NCI-H2107 treated with DMSO at 0.1 percent for 48 hours (cell line): ENCODE data around the gene STX19.
"Not testable (repeated sequence)": the region's sequence is repeated elsewhere in the genome, so short reads cannot be mapped to it uniquely, and the experiment has no call there.

ENCODE experiments used
- DNase-seq: peaks from one replicate; lab custom pipeline; 2025; ENCODE audit not compliant: unreplicated experiment; lab: John Stamatoyannopoulos, UW

The STX19 gene

DNA sequence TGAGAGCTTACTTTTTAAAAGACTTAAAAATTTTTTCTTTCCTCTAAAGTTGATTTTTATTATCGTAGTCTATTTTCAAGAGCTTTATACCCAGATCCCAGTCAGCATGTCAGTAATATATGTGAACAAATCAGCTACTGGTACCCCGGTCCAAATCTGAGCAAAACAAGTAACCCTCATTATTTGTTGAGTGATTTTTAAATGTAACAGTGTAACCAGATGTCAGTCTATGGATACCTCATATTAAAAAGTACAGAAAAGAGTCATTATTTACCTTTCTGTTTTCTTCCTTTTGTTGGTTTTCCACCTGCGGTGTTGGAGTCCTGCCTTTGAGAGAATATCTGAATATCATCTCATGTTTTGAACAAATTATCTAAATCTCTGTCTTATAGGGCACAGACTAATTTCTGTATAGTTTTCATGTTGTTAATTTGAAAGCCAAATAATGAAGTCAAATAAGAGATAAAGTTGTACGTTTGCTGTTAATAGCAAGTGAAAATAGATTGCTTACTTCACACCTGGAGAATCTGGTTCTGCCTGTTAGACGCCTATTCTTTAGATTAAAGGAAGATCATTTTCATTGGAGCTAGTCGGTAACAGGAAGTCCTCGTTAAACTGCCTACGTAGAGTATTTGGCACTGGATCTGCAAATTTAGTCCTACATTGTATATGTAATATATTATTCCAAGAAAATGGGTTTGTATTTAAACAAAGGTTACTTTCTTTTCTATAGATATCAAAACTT, at the start of gene STX19:
Gene STX19, minus strand, starts transcription at position 505 of the 745 bp plus-strand sequence. CDS start 13,328 bp downstream, outside the sequence.
- DNase-seq, result no peak

DNA sequence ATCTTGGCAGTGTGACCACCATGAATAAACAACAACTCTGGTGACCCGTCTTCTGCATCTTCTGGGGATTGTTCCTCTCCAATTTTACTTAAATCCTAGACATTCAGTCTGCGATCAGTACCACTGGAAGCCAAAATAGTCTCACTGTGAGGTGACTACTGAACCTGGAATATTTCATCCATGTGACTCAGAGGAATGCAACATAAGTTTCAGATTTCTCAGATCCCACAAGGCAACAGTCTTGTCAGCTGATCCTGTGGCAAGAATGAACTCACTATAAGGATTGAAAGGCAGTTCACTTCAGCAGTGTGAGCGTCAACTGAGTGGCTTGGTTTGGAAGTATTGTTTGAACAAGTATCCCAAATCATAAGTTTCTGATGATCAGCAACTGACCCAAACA, 47.7 kb upstream of the STX19 start:
- no peak for DNase-seq

DNA sequence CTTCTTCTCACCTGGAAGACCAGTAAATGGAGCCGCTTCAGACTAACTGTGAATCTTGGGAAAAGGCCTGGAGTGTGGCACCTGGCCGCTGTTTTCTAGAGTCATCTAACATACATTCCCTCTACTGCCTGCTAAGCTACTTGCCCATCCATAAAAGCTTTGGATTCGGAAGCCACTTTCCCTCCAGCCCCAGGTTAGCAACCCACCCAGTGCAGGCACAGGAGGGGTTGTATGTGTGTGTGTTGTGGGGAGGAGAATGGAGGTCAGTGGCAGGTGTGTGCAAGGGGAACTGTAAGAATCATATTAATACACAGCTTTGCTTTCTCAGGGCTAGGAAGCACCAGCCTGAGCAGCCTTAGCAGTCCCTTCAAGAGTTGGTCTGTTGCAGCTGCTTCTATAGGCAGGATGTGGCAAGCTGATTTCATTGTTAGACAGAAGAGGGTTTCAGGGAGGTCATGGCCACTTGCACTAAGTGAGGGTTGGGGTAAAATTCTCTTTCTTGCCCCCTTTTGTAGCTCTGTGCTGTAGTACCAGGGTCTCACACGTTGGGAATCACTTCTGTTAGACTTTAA, 43.4 kb upstream of the STX19 start:
- DNase-seq, result no peak

- DNase-seq, result no peak
Measured at GRCh38 chr3:94070341-94070911, 42.0 kb upstream of the STX19 start.

DNA sequence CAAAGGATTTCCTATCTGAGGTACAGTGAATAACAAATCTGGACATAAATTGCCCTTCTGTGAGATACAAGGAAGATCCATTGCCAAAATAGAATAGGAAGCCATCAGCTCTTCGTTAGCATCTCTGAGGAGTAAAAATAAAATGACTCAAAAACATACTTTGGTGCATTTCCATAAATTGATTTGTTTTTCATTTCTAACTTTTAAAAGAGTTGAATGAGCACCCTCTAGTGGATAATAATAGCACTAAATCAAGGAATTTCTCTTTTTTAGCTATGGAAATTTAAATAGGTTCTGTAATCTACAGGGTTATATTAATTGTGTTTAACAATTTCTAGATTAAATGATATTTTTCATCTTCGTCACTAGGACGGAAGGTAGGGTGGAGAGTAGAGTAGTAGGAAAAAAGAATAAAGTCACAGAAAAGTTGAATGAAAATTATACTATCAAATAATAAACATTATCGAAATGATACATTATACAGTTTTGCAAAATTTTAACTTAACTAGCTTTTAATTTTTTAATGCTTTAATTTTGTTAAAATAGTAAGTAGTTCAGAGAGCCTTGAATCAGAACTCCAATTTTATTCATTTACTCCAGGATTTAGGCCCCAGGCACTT, 40.9 kb upstream of the STX19 start:
- peak; percentile 32 for DNase-seq

DNA sequence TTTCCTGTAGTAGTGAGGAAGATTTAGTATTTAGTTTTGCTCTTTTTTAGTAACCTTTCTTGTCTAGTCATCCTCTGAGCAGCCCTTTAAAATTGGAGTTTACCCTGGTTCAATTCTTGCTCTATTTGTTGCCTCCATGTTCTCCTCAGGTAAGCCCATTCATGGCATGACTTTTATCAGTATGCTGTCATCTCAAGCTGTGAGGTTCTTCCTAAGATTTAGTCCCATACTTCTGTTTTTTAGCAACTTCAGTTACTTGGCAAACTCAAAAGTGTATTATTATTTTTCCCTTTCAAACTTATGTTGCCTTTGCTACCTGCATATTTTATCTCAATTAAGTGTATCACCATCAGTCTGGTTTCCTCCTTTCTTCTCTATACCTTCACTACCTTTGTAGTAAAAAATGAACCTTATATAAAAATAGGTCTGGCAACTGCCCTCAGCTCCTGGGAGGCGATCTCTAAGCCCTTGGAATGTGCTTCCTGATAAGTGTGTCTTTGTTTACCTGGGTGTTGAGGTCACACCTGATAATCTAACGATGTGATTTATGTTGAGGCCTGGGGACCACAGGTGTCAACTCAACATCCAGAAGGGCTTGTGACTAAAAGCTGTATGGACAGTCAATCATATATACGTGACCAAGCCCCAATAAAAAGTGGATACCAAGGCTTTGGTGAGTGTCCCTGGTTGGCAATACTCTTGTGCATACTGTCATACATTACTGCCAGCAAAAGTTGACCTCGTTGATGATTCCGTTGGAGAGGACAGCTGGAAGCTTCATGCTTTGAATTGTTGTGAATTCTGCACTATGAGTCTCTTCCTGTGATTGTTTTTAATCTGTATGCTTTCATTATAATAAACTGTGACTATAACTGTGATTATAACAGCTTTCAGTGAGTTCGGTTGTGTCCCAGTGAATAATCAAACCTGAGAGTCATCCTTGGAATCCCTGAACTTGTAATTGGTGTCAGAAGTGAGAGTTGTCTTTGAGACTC, 38.4 kb upstream of the STX19 start:
- DNase-seq, result no peak

DNA sequence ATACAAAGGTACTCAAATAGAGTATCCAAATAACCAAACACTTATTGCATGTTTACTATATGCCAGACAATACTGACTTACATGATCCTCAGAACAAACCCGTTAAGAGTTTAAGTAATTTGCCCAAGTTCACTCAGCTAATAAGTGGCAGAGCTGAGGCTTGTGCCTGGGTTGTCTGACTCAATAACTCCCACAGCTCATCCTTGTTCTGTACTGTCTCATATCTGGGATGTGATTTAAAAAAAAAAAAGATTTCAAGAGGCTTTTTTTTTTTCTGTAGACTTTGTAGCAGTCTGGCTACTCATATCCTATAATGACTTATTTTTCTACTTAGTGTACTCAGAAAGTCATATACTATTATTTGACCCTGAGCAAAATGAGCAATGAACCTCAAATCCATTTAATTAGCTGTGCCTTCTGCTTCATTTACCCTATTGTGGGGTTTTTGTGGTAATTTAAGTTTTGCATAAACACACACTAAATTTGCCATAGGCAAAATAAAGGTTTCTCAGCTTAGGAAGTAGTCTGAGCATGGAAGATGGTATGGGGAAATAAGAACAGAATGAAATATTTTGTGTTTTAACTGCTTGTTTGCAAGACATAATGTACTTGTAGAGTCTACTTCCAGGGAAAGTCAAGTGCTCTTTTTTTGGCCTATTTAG, 37.6 kb upstream of the STX19 start:
- no peak for DNase-seq

- DNase-seq, result no peak
Measured at GRCh38 chr3:94065122-94065521, 36.7 kb upstream of the STX19 start.

DNA sequence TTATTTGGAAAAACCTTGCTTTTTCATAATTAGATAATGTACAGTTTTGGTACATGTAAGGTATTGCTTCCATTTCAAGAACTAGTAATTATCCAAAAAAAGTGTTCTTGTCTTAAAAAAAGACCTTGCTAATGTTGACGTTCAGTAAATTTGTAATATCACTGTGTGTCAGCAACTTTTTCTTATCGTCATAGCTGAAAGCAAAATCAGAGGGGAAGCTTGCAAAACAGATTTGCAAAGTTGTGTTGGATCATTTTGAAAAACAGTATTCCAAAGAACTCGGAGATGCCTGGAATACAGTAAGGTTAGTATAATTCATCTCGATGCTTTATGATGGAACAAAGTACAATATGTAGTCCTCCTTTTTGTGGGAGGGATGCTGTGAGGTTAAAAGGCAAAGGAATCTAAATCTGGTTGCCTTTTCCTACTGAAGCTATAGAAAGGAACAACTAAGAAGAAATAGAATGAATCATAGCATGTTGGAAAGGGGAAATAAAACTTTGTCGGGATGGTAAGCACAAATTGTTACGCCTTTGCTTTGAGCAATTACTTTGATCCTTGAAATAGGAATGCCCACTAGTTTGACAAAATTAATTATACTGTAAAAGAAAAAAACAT, 36.0 kb upstream of the STX19 start:
- DNase-seq, result no peak

- no peak for DNase-seq
Measured at GRCh38 chr3:94063496-94064119, 35.2 kb upstream of the STX19 start.

GRCh38 chr3:94062513-94063404, 34.4 kb upstream of the STX19 start, which contains the start of the genes DHFR2 and NSUN3:
Gene DHFR2, minus strand, starts transcription at chr3:94062916. Its CDS starts 1,405 bp downstream, at chr3:94061511.
Gene NSUN3, plus strand, starts transcription at chr3:94063061. Its CDS starts 66 bp downstream, at chr3:94063127.
- peak; percentile 98 for DNase-seq

DNA sequence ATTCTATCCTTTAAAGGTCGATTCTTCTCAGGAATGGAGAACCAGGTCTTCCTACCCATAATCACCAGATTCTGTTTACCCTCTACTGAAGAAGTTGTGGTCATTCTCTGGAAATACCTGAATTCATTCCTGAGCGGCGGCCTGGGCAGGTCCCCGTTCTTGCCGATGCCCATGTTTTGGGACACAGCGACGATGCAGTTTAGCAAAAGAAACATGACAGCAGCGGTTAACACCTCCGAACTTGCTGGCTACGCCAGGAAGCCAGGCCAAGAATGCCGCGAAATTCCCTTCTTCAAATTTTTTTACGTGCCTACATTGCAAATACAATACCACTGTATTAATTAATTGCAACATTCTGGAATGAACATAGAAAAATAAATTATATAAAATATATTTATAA, 32.9 kb upstream of the STX19 start:
- no peak for DNase-seq

- no peak for DNase-seq
Measured at GRCh38 chr3:94050546-94050945, 22.1 kb upstream of the STX19 start.

GRCh38 chr3:94049267-94049666, 20.9 kb upstream of the STX19 start:
- DNase-seq, result no peak

- no peak for DNase-seq
Measured at GRCh38 chr3:94046533-94046932, 18.1 kb upstream of the STX19 start.

DNA sequence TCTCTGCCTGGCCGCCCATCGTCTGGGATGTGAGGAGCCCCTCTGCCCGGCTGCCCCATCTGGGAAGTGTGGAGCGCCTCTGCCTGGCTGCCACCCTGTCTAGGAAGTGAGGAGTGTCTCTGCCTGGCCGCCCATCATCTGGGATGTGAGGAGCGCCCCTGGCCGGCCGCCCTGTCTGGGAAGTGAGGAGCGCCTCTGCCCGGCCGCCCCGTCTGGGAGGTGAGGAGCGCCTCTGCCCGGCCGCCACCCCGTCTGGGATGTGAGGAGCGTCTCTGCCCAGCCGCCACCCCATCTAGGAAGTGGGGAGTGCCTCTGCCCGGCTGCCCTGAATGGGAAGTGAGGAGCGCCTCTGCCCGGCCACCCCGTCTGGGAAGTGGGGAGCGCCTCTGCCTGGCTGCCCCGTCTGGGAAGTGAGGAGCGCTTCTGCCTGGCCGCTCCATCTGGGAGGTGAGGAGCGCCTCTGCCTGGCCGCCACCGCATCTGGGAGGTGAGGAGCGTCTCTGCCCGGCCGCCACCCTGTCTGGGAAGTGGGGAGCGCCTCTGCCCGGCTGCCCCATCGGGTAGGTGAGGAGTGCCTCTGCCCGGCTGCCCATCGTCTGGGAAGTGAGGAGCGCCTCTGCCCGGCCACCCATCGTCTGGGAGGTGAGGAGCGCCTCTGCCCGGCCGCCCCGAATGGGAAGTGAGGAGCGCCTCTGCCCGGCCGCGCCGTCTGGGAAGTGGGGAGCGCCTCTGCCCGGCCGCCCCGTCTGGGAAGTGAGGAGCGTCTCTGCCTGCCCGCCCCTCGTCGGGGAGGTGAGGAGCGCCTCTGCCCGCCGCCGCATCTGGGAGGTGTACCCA, 15.9 kb upstream of the STX19 start:
- DNase-seq, result not testable (repeated sequence)

GRCh38 chr3:94043285-94043684, 14.9 kb upstream of the STX19 start:
- no peak for DNase-seq
